Measurements from ENCODE around the gene EXOC4.

Gene EXOC4

DNA sequence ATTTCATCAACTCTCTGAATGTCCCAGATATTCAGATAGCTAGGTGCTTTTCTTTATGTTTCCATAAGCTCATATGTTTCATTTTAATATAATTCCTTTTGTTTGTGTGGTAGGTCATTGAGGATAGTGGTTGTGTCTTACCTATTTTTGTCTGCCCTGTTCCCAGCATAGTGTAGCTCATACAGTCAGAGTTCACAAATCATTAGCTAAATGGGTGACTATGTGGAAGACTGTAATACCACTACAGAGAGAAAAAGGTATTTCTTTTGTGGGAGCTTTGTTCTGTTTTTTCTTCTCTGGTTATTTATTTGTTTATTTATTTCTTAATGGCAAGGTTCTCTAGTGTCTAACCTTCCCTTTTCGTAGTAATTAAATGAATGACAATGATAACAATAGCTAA lies 39.8 kb downstream of the EXOC4 start:
- TF ChIP-seq, protein P1, sequence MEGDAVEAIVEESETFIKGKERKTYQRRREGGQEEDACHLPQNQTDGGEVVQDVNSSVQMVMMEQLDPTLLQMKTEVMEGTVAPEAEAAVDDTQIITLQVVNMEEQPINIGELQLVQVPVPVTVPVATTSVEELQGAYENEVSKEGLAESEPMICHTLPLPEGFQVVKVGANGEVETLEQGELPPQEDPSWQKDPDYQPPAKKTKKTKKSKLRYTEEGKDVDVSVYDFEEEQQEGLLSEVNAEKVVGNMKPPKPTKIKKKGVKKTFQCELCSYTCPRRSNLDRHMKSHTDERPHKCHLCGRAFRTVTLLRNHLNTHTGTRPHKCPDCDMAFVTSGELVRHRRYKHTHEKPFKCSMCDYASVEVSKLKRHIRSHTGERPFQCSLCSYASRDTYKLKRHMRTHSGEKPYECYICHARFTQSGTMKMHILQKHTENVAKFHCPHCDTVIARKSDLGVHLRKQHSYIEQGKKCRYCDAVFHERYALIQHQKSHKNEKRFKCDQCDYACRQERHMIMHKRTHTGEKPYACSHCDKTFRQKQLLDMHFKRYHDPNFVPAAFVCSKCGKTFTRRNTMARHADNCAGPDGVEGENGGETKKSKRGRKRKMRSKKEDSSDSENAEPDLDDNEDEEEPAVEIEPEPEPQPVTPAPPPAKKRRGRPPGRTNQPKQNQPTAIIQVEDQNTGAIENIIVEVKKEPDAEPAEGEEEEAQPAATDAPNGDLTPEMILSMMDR (IDR thresholded peaks at IDR 0.05; ENCODE audit: low read depth, low read length): no peak
- no peak for DNase-seq (ENCODE audit: extremely low read depth, low read depth)

DNA sequence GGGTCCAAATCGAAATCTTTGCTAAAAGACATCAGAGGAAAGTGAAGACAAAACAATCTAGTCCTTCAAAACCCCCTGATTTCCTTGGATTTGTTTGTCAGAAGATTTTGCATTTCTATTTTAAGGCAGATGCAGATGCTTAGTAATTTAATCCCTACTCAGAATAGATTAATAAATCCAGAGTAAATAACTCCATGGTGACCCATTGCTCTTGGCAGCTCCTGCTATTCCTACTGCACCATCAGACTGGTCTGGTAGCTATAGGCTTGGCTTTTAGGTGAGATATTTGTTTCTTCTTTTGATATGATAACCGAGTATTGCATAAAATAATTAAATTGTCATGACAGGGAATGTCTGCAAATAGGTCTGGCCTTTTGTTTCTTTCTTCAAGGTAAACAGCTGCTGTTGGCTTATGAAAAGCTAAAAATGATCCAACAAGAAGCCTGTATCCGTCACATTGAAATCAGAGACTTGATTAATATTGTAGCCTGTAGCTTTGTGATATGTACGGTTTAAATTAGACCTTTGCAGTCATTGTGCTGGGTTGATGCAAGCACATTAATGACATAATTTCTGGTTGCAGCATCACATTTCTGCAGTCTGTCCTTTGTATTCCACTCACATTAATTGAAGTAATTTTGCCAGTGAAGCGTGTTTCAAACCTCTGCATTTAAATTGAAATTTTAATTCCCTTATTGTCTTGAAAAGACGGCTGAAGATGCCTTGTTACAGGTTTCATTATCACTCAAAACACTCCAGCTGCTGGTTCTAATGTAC lies 40.7 kb downstream of the EXOC4 start:
- DNase-seq (ENCODE audit: extremely low read depth, low read depth): no peak
- TF ChIP-seq, protein P1 (IDR thresholded peaks at IDR 0.05; ENCODE audit: low read depth, low read length): no peak

DNA sequence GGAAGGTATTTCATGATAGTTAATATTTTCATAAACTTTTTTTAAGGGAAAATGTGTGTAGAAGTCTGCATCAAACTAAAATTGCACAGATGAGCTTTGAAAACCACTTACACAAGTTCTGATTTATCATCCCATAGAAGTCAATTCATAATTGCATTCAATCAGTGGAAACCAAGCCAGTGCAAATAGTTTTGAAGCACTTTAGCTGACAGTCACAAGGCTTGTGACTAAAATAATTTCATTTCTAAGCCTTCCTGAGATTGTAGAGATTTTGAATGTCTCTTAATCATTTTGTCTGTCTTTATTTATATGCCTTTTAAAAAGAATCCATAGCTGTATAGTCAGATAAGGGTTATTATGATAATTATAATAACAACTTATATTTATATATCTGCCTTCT lies 41.4 kb downstream of the EXOC4 start:
- TF ChIP-seq, protein P1 (IDR thresholded peaks at IDR 0.05; ENCODE audit: low read depth, low read length): no peak
- DNase-seq (ENCODE audit: extremely low read depth, low read depth): no peak

DNA sequence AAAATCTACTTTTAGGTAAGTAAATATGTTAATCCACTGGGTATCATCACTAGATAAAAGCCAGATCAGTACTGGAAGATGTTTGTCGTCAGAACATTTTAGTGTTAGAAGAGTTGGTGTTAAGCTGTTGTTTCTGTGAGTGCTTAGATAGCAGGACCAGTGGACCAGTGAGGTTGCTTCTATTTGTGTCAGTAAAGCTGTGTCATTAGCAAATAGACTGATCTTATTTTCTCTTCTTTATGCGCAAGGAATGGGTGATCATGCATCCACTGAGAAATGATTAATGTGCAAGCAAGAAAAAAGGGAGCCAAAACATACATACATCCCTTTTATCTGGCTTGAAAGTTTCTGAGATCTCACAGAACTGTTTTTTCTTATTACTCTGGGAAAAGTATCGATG lies 42.6 kb downstream of the EXOC4 start:
- no peak for DNase-seq (ENCODE audit: extremely low read depth, low read depth)
- TF ChIP-seq, protein P1 (IDR thresholded peaks at IDR 0.05; ENCODE audit: low read depth, low read length): no peak

- TF ChIP-seq, protein P1 (IDR thresholded peaks at IDR 0.05; ENCODE audit: low read depth, low read length): no peak
- DNase-seq (ENCODE audit: extremely low read depth, low read depth): no peak
Observed at GRCh38 chr7:133297093-133297492, 44.2 kb downstream of the EXOC4 start.

DNA sequence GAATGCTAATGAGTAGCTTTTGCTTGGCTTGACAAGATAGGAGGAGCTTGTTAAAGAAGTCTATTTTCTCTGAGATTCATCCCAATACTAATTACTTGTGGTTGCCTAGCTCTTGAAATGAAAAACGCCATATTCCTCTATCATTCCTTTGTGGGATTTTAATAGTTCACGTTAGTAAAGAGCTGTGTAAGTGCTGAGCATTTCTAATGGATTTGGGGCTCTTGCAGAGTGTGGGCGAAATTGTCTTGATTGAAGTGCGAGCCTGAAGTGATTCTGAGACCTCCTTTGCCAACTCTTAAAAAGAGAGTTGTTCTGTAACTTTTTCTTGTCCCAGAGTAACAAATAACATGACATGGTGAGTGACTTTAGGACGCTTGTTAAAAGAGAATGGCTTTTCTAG lies 45.2 kb downstream of the EXOC4 start:
- no peak for DNase-seq (ENCODE audit: extremely low read depth, low read depth)
- TF ChIP-seq, protein P1 (IDR thresholded peaks at IDR 0.05; ENCODE audit: low read depth, low read length): no peak

DNA sequence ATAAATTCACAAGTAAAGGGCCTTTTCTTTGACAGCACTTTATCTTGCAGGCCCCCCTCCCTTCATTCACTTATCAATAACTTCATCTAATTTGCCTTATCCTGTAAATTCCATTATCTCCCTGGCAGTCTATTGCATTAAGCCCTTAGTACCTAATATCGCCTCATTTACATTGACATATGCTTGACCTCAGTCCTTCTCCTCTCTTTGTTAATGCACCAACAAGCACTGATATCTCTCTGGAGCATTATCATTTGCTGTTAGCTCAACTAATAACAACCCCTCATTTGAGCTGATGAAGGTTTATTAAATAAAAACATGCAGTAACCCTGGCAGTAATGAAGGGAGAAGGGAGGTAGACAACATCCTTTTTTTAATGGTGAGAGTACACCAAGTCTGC lies 46.8 kb downstream of the EXOC4 start:
- TF ChIP-seq, protein P1 (IDR thresholded peaks at IDR 0.05; ENCODE audit: low read depth, low read length): no peak
- DNase-seq (ENCODE audit: extremely low read depth, low read depth): no peak

All from AG09319 (cell line).